HL-60 (cell line): ENCODE results near the gene LRSAM1.

ENCODE experiments used
- POLR2AphosphoS5 ChIP-seq: IDR thresholded peaks from 2 replicates; pipeline ENCODE4 v1.6.1; 2012; ENCODE audit warnings: low read depth
- SPI1 ChIP-seq: IDR thresholded peaks from 2 replicates; pipeline ENCODE4 v1.6.1; 2012; ENCODE audit warnings: low read depth, mild to moderate bottlenecking, borderline replicate concordance
- TF ChIP-seq, protein P1 (sequence below): IDR thresholded peaks from one replicate; pipeline ENCODE4 v1.5.1; 2011; ENCODE audit warnings: low read length, control low read depth, inconsistent platforms; ENCODE audit not compliant: insufficient read depth
- TF ChIP-seq, protein P2 (sequence below): IDR thresholded peaks from 2 replicates; pipeline ENCODE4 v1.6.1; 2012; ENCODE audit warnings: low read depth; ENCODE audit not compliant: insufficient replicate concordance

DNA sequence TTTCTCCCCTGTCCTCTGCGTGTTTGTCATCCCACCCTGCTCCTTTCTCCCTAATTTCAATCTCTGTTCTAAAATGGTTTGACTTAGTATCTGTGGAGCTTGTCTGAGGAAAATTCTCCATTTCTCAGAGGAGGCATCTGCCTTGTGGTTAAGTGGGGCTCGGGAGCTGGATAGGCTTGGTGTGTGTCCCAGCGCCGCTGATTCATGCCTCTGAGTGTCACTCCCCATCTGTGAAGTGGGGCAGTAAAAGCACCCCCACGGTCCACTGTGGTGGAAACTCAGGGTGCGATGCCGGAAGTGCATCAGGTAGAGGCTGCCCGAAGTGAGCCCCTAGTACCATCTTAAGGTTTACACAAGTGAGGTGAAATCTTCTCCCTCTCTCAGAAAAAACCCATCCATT lies 37.6 kb downstream of the LRSAM1 start:
- TF ChIP-seq, protein P1, sequence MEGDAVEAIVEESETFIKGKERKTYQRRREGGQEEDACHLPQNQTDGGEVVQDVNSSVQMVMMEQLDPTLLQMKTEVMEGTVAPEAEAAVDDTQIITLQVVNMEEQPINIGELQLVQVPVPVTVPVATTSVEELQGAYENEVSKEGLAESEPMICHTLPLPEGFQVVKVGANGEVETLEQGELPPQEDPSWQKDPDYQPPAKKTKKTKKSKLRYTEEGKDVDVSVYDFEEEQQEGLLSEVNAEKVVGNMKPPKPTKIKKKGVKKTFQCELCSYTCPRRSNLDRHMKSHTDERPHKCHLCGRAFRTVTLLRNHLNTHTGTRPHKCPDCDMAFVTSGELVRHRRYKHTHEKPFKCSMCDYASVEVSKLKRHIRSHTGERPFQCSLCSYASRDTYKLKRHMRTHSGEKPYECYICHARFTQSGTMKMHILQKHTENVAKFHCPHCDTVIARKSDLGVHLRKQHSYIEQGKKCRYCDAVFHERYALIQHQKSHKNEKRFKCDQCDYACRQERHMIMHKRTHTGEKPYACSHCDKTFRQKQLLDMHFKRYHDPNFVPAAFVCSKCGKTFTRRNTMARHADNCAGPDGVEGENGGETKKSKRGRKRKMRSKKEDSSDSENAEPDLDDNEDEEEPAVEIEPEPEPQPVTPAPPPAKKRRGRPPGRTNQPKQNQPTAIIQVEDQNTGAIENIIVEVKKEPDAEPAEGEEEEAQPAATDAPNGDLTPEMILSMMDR: no peak
- TF ChIP-seq POLR2AphosphoS5 (no peak), SPI1 (no peak)
- TF ChIP-seq, protein P2, sequence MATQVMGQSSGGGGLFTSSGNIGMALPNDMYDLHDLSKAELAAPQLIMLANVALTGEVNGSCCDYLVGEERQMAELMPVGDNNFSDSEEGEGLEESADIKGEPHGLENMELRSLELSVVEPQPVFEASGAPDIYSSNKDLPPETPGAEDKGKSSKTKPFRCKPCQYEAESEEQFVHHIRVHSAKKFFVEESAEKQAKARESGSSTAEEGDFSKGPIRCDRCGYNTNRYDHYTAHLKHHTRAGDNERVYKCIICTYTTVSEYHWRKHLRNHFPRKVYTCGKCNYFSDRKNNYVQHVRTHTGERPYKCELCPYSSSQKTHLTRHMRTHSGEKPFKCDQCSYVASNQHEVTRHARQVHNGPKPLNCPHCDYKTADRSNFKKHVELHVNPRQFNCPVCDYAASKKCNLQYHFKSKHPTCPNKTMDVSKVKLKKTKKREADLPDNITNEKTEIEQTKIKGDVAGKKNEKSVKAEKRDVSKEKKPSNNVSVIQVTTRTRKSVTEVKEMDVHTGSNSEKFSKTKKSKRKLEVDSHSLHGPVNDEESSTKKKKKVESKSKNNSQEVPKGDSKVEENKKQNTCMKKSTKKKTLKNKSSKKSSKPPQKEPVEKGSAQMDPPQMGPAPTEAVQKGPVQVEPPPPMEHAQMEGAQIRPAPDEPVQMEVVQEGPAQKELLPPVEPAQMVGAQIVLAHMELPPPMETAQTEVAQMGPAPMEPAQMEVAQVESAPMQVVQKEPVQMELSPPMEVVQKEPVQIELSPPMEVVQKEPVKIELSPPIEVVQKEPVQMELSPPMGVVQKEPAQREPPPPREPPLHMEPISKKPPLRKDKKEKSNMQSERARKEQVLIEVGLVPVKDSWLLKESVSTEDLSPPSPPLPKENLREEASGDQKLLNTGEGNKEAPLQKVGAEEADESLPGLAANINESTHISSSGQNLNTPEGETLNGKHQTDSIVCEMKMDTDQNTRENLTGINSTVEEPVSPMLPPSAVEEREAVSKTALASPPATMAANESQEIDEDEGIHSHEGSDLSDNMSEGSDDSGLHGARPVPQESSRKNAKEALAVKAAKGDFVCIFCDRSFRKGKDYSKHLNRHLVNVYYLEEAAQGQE: no peak
